Measurements from ENCODE around the gene PAK2. TPM values are rescaled to one million over a fixed set of nuclear protein-coding genes. Genes with fewer than 3 reads are reported as not detected.
"Not testable (repeated sequence)": the region's sequence is repeated elsewhere in the genome, so short reads cannot be mapped to it uniquely, and the experiment has no call there.

Gene PAK2
- total RNA-seq, 2 experiments from 2014 or later: 84.7 to 104 TPM

GRCh38 chr3:196707566-196707965 is 32.1 kb upstream of the PAK2 start:
- CTCF ChIA-PET: interaction anchor here (0.9 to 2.5 kb wide), 7 partner anchors 14 to 185 kb away, joined by 3 to 18 read pairs (median 4); no protein-coding TSS in a partner anchor
- H3K9me3 Mint-ChIP-seq (ENCODE audit: insufficient read depth): no peaks in the 10 kb centered on the region
- H3K36me3 Mint-ChIP-seq (ENCODE audit: low read depth): peaks cover 2% of the 10 kb centered on the region
- ATAC-seq: no peak
- no peaks in the 10 kb centered on the region for H3K27me3 Mint-ChIP-seq (ENCODE audit: low read depth)
- DNase-seq: no peak
- POLR2A ChIA-PET: interaction anchor here (0.9 to 1.5 kb wide), 3 partner anchors 56 to 235 kb away, joined by 3 to 5 read pairs (median 4); partner anchors contain the start of genes FBXO45, NCBP2 and WDR53
- no peak overlapping the region for H3K27ac Mint-ChIP-seq
- peaks cover 13% of the 10 kb centered on the region for H3K4me1 Mint-ChIP-seq (ENCODE audit: low read depth)
- H3K4me3 Mint-ChIP-seq: no peak overlapping the region

GRCh38 chr3:196708467-196708866 is 31.2 kb upstream of the PAK2 start:
- Mint-ChIP-seq H3K9me3 (ENCODE audit: insufficient read depth) (no peaks in the 10 kb centered on the region), H3K4me3 (no peak overlapping the region), H3K27ac (no peak overlapping the region), H3K4me1 (ENCODE audit: low read depth) (peaks cover 20% of the 10 kb centered on the region), H3K27me3 (ENCODE audit: low read depth) (no peaks in the 10 kb centered on the region), H3K36me3 (ENCODE audit: low read depth) (peaks cover 6% of the 10 kb centered on the region)
- DNase-seq (no peak), ATAC-seq (no peak)
- CTCF ChIA-PET: interaction anchor here (0.7 to 2.5 kb wide), 7 partner anchors 9 to 186 kb away, joined by 3 to 18 read pairs (median 4); no protein-coding TSS in a partner anchor
- POLR2A ChIA-PET: interaction anchor here (1.2 to 1.5 kb wide), 2 partner anchors 12 to 234 kb away, joined by 3 to 5 read pairs; partner anchors contain the start of gene NCBP2

DNA sequence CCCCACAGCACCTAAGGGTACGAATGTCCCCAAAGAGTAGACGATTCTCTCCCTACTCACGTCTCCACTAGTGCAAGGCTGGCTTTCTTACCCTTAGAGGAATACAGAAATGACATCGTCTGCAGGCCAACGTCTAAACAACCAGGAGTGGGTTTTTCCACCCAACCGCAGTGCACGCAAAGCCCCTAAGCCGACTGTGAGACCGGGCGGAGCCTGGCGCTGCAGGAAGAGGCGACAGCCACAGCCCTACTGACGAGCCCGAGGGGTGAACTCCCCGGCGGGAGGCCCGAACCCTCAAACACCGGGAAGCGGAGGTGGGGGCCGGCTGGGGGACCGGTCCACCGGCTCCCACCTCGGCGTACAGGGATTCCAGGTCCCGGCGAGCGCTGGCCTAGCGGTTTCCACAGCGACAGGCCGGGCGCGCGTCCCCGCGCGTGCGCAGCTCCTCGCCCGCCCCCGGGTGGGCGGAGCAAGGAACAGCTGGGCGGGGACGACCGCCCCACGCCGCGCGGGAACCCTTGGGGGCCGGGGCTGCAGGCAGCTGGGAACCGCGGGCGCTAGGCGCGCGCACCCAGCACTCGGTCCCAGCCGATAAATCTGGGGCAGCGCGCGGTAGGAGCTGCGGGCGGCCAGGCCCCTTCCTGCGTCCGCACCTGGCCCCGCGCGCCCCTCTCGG is 27.7 kb upstream of the PAK2 start, which contains the start of the genes CEP19 and PIGX:
Gene CEP19 (minus strand): TSS at position 413 of the 676 bp plus-strand sequence. CDS start 3,593 bp downstream, outside the sequence.
Gene PIGX (plus strand): TSS at position 540 of the 676 bp plus-strand sequence.
- ATAC-seq (peak; percentile 87), DNase-seq (peak; percentile 91)
- Mint-ChIP-seq H3K4me3 (peak within 1 kb of the TSS; percentile 86), H3K27ac (peak within 1 kb of the TSS; percentile 91), H3K4me1 (ENCODE audit: low read depth) (peaks cover 37% of the 10 kb centered on the region), H3K9me3 (ENCODE audit: insufficient read depth) (no peaks in the 10 kb centered on the region), H3K27me3 (ENCODE audit: low read depth) (no peaks in the 10 kb centered on the region), H3K36me3 (ENCODE audit: low read depth) (peaks cover 16% of the 10 kb centered on the region)
- CTCF ChIA-PET: interaction anchor here (1.0 to 1.1 kb wide), 3 partner anchors 27 to 102 kb away, joined by 3 to 6 read pairs (median 3); partner anchors contain the start of gene PAK2
- POLR2A ChIA-PET: interaction anchor here (0.6 to 2.0 kb wide), 10 partner anchors 28 to 230 kb away, joined by 3 to 16 read pairs (median 5); partner anchors contain the start of genes FBXO45, NCBP2, PAK2 and WDR53

- no peaks in the 10 kb centered on the region for H3K27me3 Mint-ChIP-seq (ENCODE audit: low read depth)
- ChIA-PET POLR2A (interaction anchor here (0.6 to 2.0 kb wide), 11 partner anchors 13 to 229 kb away, joined by 3 to 16 read pairs (median 5); partner anchors contain the start of genes FBXO45, NCBP2, PAK2 and WDR53), CTCF (interaction anchor here (1.0 to 1.1 kb wide), 3 partner anchors 27 to 103 kb away, joined by 3 to 6 read pairs (median 3); partner anchors contain the start of gene PAK2)
- DNase-seq (no peak), ATAC-seq (peak; percentile 4)
- peaks cover 19% of the 10 kb centered on the region for H3K36me3 Mint-ChIP-seq (ENCODE audit: low read depth)
- peak overlapping the region; percentile 89 for H3K27ac Mint-ChIP-seq
- H3K4me3 Mint-ChIP-seq: peak overlapping the region; percentile 86
- no peaks in the 10 kb centered on the region for H3K9me3 Mint-ChIP-seq (ENCODE audit: insufficient read depth)
- peaks cover 37% of the 10 kb centered on the region for H3K4me1 Mint-ChIP-seq (ENCODE audit: low read depth)
Measured at GRCh38 chr3:196712514-196713413, 26.9 kb upstream of the PAK2 start.

DNA sequence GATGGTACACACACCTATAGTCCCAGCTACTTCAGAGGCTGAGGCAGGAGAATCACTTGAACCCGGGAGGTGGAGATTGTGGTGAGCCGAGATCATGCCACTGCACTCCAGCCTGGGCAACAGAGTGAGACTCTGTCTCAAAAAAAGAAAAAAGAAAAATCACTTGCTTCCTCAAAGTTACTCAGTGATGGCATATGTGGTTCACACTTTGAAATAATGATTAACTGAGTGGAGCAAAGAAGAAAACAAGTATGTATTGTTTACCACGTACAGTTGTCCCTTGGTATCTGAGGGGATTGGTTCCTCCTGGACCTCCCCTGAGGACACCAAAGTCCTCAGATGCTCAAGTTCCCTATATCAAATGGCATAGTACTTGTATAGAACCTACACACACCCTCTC is 22.5 kb upstream of the PAK2 start:
- H3K27ac Mint-ChIP-seq; H3K9me3 Mint-ChIP-seq (ENCODE audit: insufficient read depth); H3K27me3 Mint-ChIP-seq (ENCODE audit: low read depth); H3K4me3 Mint-ChIP-seq; ATAC-seq; DNase-seq; POLR2A ChIA-PET: not testable (repeated sequence)
- Mint-ChIP-seq H3K4me1 (ENCODE audit: low read depth) (peaks cover 24% of the 10 kb centered on the region), H3K36me3 (ENCODE audit: low read depth) (peaks cover 46% of the 10 kb centered on the region)
- CTCF ChIA-PET: interaction anchor here (1.1 kb wide), 2 partner anchors 8 to 32 kb away, joined by 3 read pairs; no protein-coding TSS in a partner anchor

GRCh38 chr3:196721097-196721496 is 18.6 kb upstream of the PAK2 start:
- POLR2A ChIA-PET: no interaction called here

DNA sequence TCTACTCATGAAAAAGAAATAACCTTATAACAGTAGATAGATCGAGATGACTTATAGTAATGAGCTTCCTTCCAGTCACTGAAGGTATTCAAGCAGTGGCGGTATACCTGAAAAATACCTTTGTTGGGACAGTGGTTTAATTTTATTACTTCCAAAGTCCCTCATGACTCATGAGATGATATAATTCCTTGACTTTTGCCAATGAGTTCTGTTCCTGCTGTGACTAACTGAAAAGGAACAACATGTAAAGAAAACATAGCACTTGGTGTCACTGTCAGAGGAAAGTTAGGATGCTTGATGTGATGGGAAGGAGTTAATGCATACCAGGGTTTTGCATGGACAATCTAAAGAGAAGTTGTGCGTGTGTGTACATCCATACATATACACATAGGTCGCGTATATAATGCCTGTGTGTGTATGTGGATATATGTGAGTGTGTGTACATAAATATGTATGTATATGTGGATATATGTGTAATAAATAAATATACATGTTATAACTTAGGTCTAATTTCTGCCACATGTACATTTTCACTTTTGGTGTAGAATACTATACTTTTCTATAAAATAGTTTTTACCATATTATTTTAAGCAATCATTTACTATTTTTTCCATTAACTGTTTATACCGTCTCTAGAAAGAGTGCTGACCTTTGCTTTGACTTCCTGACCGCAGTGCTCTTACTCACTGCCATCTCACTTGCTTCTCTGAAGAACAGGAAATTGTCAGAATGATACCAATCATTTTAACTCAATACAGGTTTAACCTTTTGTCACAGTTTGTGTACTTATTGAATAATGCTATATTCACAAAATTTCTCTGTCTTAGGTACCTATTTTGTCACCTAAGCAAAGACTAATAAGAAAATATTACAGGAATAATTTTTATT is 12.6 kb upstream of the PAK2 start:
- no peak for DNase-seq
- CTCF ChIA-PET: no interaction called here

More at GRCh38 chr3:196721097-196721496, 18.6 kb upstream of the PAK2 start:
- Mint-ChIP-seq H3K4me1 (ENCODE audit: low read depth) (peaks cover 3% of the 10 kb centered on the region), H3K27ac (no peak overlapping the region), H3K4me3 (no peak overlapping the region), H3K27me3 (ENCODE audit: low read depth) (no peaks in the 10 kb centered on the region), H3K36me3 (ENCODE audit: low read depth) (peaks cover 56% of the 10 kb centered on the region), H3K9me3 (ENCODE audit: insufficient read depth) (peaks cover 9% of the 10 kb centered on the region)
- CTCF ChIA-PET: interaction anchor here (0.8 to 1.1 kb wide), 2 partner anchors 11 to 24 kb away, joined by 3 to 5 read pairs; no protein-coding TSS in a partner anchor
- DNase-seq (no peak), ATAC-seq (no peak)

GRCh38 chr3:196735751-196736150 is 3.9 kb upstream of the PAK2 start:
- Mint-ChIP-seq H3K27me3 (ENCODE audit: low read depth) (no peaks in the 10 kb centered on the region), H3K36me3 (ENCODE audit: low read depth) (peaks cover 39% of the 10 kb centered on the region), H3K4me1 (ENCODE audit: low read depth) (peaks cover 7% of the 10 kb centered on the region), H3K9me3 (ENCODE audit: insufficient read depth) (no peaks in the 10 kb centered on the region), H3K27ac (no peak overlapping the region), H3K4me3 (no peak overlapping the region)
- no peak for DNase-seq
- ChIA-PET POLR2A (no interaction called here), CTCF (no interaction called here)
- no peak for ATAC-seq

More for the DNA sequence above, 12.6 kb upstream of the PAK2 start:
- POLR2A ChIA-PET: interaction anchor here (1.2 kb wide), 1 partner anchor 215 kb away, joined by 3 read pairs; the partner anchor contains the start of gene NCBP2
- Mint-ChIP-seq H3K27me3 (ENCODE audit: low read depth) (no peaks in the 10 kb centered on the region), H3K4me1 (ENCODE audit: low read depth) (peaks cover 26% of the 10 kb centered on the region), H3K4me3 (no peak overlapping the region), H3K9me3 (ENCODE audit: insufficient read depth) (no peaks in the 10 kb centered on the region), H3K27ac (peak overlapping the region; percentile 26), H3K36me3 (ENCODE audit: low read depth) (peaks cover 60% of the 10 kb centered on the region)
- peak; percentile 83 for ATAC-seq

DNA sequence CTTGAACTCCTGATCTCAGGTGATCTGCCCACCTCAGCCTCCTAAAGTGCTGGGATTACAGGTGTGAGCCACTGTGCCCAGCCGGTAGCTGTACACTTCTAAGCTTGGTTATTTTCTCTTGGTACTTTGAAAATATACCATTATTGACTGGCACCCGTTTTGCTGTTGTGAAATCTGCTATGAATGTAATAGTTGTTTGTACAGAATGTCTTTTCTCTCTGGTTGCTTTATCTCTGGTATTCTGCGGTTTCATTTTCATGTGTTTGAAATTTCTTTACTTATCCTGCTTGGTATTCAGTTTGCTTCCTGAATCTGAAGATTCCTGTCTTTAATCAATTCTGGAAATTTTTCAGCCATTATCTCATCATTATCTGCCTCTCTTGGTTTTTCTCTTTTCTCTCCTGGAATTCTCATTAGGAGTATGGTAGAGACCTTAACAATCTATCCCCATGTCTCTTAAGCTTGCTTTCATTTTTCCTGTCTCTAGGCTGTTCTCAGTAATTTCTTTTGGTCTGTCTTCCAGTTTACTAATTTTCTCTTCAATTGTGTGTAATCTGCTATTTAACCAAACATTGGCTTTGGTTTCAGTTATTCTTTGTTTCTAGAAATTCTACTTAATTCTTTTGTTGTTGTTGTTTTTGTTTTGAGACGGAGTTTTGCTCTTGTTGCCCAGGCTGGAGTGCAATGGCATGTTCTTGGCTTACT is 2.8 kb upstream of the PAK2 start:
- no peaks in the 10 kb centered on the region for H3K27me3 Mint-ChIP-seq (ENCODE audit: low read depth)
- peaks cover 38% of the 10 kb centered on the region for H3K36me3 Mint-ChIP-seq (ENCODE audit: low read depth)
- ChIA-PET CTCF (no interaction called here), POLR2A (no interaction called here)
- no peak overlapping the region for H3K27ac Mint-ChIP-seq
- DNase-seq (no peak), ATAC-seq (no peak)
- H3K4me3 Mint-ChIP-seq: no peak overlapping the region
- H3K9me3 Mint-ChIP-seq (ENCODE audit: insufficient read depth): no peaks in the 10 kb centered on the region
- H3K4me1 Mint-ChIP-seq (ENCODE audit: low read depth): peaks cover 16% of the 10 kb centered on the region

GRCh38 chr3:196737655-196738054 is 2.0 kb upstream of the PAK2 start:
- POLR2A ChIA-PET: no interaction called here
- Mint-ChIP-seq H3K27me3 (ENCODE audit: low read depth) (no peaks in the 10 kb centered on the region), H3K4me3 (no peak overlapping the region), H3K27ac (no peak overlapping the region), H3K4me1 (ENCODE audit: low read depth) (peaks cover 16% of the 10 kb centered on the region), H3K9me3 (ENCODE audit: insufficient read depth) (no peaks in the 10 kb centered on the region), H3K36me3 (ENCODE audit: low read depth) (peaks cover 38% of the 10 kb centered on the region)
- CTCF ChIA-PET: no interaction called here
- DNase-seq (no peak), ATAC-seq (no peak)

All from activated CD8-positive, alpha-beta T cell treated with anti-CD3 and anti-CD28 coated beads, Interleukin-2, amount 10 ng/mL, durations not matched to agents 7 days and 5 days (primary cell).